SK-N-SH treated with all-trans-retinoic acid at 6 μM for 48 hours (cell line): ENCODE results near the gene NLRP1.
"Not testable (repeated sequence)": the region's sequence is repeated elsewhere in the genome, so short reads cannot be mapped to it uniquely, and the experiment has no call there.

Source experiments
- ARNTL ChIP-seq: fragments of 450-650 bp; formaldehyde crosslinking; IDR thresholded peaks from 2 replicates; pipeline ENCODE4 v1.5.0; 2020; ENCODE audit warnings: low read depth, mild to moderate bottlenecking, moderate library complexity, borderline replicate concordance
- BACH2 ChIP-seq: fragments of 250-450 bp; sonication (Bioruptor Pico); IDR thresholded peaks from 2 replicates; pipeline ENCODE4 v1.9.0; 2021; ENCODE audit warnings: mild to moderate bottlenecking, borderline replicate concordance
- CSRNP3 ChIP-seq: fragments of 250-450 bp; sonication (Bioruptor Pico); IDR thresholded peaks from 2 replicates; pipeline ENCODE4 v1.5.1; 2021; ENCODE audit warnings: mild to moderate bottlenecking, moderate library complexity
- PATZ1 ChIP-seq: fragments of 250-450 bp; sonication (Bioruptor Pico); IDR thresholded peaks from 2 replicates; pipeline ENCODE4 v1.8.0; 2020; ENCODE audit warnings: mild to moderate bottlenecking, moderate library complexity, borderline replicate concordance
- PPARA ChIP-seq: fragments of 250-450 bp; sonication (Bioruptor Pico); IDR thresholded peaks from 2 replicates; pipeline ENCODE4 v1.5.0; 2020; ENCODE audit warnings: mild to moderate bottlenecking, borderline replicate concordance
- SNAI2 ChIP-seq: fragments of 250-450 bp; sonication (Bioruptor Pico); IDR thresholded peaks from 2 replicates; pipeline ENCODE4 v1.5.0; 2020; ENCODE audit warnings: mild to moderate bottlenecking, moderate library complexity
- TOX ChIP-seq: fragments of 250-450 bp; sonication (Bioruptor Pico); IDR thresholded peaks from 2 replicates; pipeline ENCODE4 v1.8.0; 2021; ENCODE audit warnings: mild to moderate bottlenecking, moderate library complexity, borderline replicate concordance
- TSHZ2 ChIP-seq: fragments of 250-450 bp; sonication (Bioruptor Pico); IDR thresholded peaks from 2 replicates; pipeline ENCODE4 v1.5.0; 2020; ENCODE audit warnings: mild to moderate bottlenecking, moderate library complexity
- ZC3H10 ChIP-seq: fragments of 250-450 bp; sonication (Bioruptor Pico); IDR thresholded peaks from 2 replicates; pipeline ENCODE4 v1.5.1; 2021; ENCODE audit warnings: mild to moderate bottlenecking, moderate library complexity
- ZFP3 ChIP-seq: fragments of 250-450 bp; sonication (Bioruptor Pico); IDR thresholded peaks from 2 replicates; pipeline ENCODE4 v1.5.0; 2020; ENCODE audit warnings: mild to moderate bottlenecking, moderate library complexity
- ZFP30 ChIP-seq: fragments of 450-650 bp; formaldehyde crosslinking; IDR thresholded peaks from 2 replicates; pipeline ENCODE4 v1.5.0; 2022; ENCODE audit warnings: mild to moderate bottlenecking, moderate library complexity
- ZNF70 ChIP-seq: fragments of 450-650 bp; formaldehyde crosslinking; IDR thresholded peaks from 2 replicates; pipeline ENCODE4 v1.5.0; 2020; ENCODE audit warnings: mild to moderate bottlenecking, moderate library complexity
- ZNF8 ChIP-seq: fragments of 450-650 bp; formaldehyde crosslinking; IDR thresholded peaks from 2 replicates; pipeline ENCODE4 v1.5.0; 2020; ENCODE audit warnings: mild to moderate bottlenecking, moderate library complexity

GRCh38 chr17:5573017-5573416 is 11.3 kb downstream of the NLRP1 start:
- TF ChIP-seq ZNF8 (CRISPR knock-in tag); PATZ1; ZFP30 (CRISPR knock-in tag); ZC3H10 (CRISPR knock-in tag); ZFP3; TSHZ2; ZNF70; SNAI2 (CRISPR knock-in tag); PPARA (CRISPR knock-in tag); CSRNP3 (CRISPR knock-in tag); ARNTL (CRISPR knock-in tag); BACH2; TOX (CRISPR knock-in tag): not testable (repeated sequence)
